ENCODE results near the gene IGF2R. TPM values are rescaled to one million over a fixed set of nuclear protein-coding genes. Genes with fewer than 3 reads are reported as not detected.
A peak's percentile ranks its signal among the peaks of the same experiment; 100 is the strongest.
"Not testable (repeated sequence)": the region's sequence is repeated elsewhere in the genome, so short reads cannot be mapped to it uniquely, and the experiment has no call there.

Gene IGF2R
- total RNA-seq, 1 donor from 2014 or later = 73.4 TPM

DNA sequence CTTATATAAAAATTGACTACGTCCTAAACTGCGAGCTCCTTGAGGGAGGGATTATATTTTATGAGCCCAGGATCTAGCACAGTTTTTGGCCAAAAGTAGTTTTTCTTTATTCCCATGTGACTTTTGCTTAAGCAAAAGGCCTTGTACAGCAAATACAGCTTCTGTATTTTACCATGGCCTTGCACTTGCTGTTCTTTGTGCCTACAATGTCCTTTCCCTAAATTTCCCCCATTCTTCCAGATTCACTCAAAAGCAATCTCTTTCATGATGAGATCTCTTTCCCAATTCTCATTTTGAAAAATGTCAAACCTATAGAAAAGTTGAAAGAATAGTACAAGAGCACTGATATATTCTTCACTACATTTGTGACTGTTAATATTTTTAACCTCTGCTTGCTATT lies 4.8 kb upstream of the IGF2R start:
- TF ChIP-seq, protein P1, sequence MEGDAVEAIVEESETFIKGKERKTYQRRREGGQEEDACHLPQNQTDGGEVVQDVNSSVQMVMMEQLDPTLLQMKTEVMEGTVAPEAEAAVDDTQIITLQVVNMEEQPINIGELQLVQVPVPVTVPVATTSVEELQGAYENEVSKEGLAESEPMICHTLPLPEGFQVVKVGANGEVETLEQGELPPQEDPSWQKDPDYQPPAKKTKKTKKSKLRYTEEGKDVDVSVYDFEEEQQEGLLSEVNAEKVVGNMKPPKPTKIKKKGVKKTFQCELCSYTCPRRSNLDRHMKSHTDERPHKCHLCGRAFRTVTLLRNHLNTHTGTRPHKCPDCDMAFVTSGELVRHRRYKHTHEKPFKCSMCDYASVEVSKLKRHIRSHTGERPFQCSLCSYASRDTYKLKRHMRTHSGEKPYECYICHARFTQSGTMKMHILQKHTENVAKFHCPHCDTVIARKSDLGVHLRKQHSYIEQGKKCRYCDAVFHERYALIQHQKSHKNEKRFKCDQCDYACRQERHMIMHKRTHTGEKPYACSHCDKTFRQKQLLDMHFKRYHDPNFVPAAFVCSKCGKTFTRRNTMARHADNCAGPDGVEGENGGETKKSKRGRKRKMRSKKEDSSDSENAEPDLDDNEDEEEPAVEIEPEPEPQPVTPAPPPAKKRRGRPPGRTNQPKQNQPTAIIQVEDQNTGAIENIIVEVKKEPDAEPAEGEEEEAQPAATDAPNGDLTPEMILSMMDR (IDR thresholded peaks at IDR 0.05) = no peak
- TF ChIP-seq POLR2AphosphoS5 (IDR thresholded peaks at IDR 0.05; ENCODE audit: insufficient read depth in 1 of 2, low read depth in 1 of 2) (no peak), POLR2A (IDR thresholded peaks at IDR 0.05) (no peak)
- Histone ChIP-seq H3K4me3 (no peak overlapping the region), H3K36me3 (no peaks in the 10 kb centered on the region), H3K9me3 (no peaks in the 10 kb centered on the region), H3K4me1 (peaks cover 14% of the 10 kb centered on the region), H3K27ac (no peak overlapping the region), H3K27me3 (no peaks in the 10 kb centered on the region)
- DNase-seq (ENCODE audit: extremely low spot score in 2 of 2) = no peak
- intact Hi-C loops (cut with DNase I) = loop anchor here (10.0 kb wide), 1 partner anchor 269 kb away; the partner anchor contains the start of gene SOD2

DNA sequence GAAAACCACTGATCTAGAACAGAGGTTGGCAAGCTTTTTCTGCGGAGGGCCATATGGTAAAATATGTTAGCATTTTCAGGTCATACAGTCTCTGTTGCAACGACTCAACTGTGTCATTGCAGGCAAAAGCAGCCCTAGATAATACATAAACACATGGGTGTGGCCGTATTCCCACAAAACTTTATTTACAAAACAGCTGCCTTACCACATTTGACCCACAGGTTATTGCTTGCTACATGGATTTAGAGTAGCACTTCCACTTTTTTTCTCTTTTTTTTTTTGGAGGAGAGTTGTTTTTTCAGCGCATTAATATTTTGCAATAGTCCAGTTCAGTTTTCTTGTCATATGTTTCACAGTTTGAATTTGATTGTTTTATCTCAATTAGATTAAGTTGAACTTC lies 2.5 kb upstream of the IGF2R start:
- TF ChIP-seq, protein P1 (IDR thresholded peaks at IDR 0.05) = no peak
- no peak for TF ChIP-seq POLR2AphosphoS5 (IDR thresholded peaks at IDR 0.05; ENCODE audit: insufficient read depth in 1 of 2, low read depth in 1 of 2)
- Histone ChIP-seq H3K4me1 (peaks cover 20% of the 10 kb centered on the region), H3K4me3 (no peak overlapping the region), H3K27me3 (no peaks in the 10 kb centered on the region), H3K9me3 (no peaks in the 10 kb centered on the region), H3K36me3 (no peaks in the 10 kb centered on the region), H3K27ac (no peak overlapping the region)
- intact Hi-C loops (cut with DNase I) = loop anchor here (10.0 kb wide), 1 partner anchor 272 kb away; the partner anchor contains the start of gene SOD2
- DNase-seq (ENCODE audit: extremely low spot score in 2 of 2) = no peak

DNA sequence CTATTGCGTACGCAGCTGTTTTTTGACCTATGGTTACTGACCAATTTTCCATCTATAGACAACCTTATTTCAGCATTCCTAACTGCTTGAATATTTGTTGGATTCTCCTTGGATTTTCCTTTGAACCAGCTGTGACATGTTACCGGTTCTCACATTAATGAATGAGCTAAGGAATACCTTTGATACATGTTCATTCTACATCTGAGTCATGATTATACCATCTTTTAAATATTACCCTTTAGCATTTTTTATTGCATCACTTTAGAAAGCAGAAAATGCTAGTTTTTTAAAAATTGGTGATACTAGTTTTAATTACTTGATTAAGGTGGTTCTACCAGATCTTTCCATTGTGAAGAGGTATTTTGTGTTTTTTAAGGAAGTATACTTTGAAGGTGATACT lies 1.9 kb upstream of the IGF2R start:
- TF ChIP-seq POLR2A (IDR thresholded peaks at IDR 0.05) (no peak), POLR2AphosphoS5 (IDR thresholded peaks at IDR 0.05; ENCODE audit: insufficient read depth in 1 of 2, low read depth in 1 of 2) (no peak)
- TF ChIP-seq, protein P1 (IDR thresholded peaks at IDR 0.05) = no peak
- H3K4me3 ChIP-seq = no peak overlapping the region
- H3K27me3 ChIP-seq = no peaks in the 10 kb centered on the region
- H3K36me3 ChIP-seq = no peaks in the 10 kb centered on the region
- peaks cover 26% of the 10 kb centered on the region for H3K4me1 ChIP-seq
- H3K9me3 ChIP-seq = no peaks in the 10 kb centered on the region
- DNase-seq (ENCODE audit: extremely low spot score in 2 of 2) = no peak
- intact Hi-C loops (cut with DNase I) = loop anchor here (10.0 kb wide), 1 partner anchor 272 kb away; the partner anchor contains the start of gene SOD2
- no peak overlapping the region for H3K27ac ChIP-seq

DNA sequence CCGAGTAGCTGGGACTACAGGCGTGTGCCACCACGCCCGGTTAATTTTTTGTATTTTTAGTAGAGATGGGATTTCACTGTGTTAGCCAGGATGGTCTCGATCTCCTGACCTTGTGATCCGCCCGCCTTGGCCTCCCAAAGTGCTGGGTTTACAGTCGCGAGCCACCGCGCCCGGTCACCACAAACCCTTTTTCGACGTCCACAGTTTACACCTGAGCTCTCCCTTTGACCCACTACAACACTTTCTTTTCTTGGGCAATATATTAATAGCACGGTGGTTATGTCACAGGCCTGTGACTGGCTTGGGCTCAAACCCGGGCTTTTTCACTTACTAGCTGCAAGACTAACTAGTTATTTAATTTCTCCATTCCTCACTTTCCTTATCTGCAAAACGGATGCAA lies 1.3 kb upstream of the IGF2R start:
- not testable (repeated sequence) for DNase-seq (ENCODE audit: extremely low spot score in 2 of 2); H3K36me3 ChIP-seq; H3K9me3 ChIP-seq; H3K27me3 ChIP-seq; H3K4me3 ChIP-seq
- Histone ChIP-seq H3K27ac (peak overlapping the region; percentile 93), H3K4me1 (peaks cover 33% of the 10 kb centered on the region)
- intact Hi-C loops (cut with DNase I) = loop anchor here (10.0 kb wide), 1 partner anchor 273 kb away; the partner anchor contains the start of gene SOD2

DNA sequence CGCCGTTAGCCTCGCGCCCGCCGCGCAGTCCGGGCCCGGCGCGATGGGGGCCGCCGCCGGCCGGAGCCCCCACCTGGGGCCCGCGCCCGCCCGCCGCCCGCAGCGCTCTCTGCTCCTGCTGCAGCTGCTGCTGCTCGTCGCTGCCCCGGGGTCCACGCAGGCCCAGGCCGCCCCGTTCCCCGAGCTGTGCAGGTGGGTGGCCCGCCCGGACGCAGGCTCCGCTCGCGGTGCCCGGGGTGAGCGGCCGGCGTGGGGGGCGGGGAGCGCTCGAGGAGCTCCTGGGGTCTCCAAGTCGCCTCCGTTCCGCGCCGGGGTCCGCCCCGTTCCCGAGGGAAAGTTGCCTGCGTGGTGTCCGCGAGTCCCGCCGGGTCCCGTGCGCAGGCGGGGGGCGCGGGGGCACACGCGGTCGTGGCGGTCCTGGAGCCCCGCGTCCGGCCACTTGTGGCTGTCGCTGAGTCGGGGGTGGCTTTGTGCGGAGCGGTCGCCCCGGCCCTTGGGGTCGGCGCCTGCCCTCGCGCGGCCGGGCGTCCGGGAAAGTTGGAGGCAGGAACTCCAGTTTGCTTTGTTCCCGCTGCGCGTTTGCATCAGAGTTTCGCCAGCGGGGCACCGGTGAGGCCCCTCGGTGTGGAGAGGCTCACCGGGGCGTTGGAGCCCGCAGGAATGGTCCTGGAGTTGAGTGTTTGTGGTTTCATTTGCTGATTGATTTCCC lies 476 bp downstream of the IGF2R start:
- no peak for DNase-seq (ENCODE audit: extremely low spot score in 2 of 2)
- TF ChIP-seq, protein P1 (IDR thresholded peaks at IDR 0.05) = no peak
- TF ChIP-seq POLR2AphosphoS5 (IDR thresholded peaks at IDR 0.05; ENCODE audit: insufficient read depth in 1 of 2, low read depth in 1 of 2) = peak in 1 of 2 donors; percentile 30
- Histone ChIP-seq H3K4me1 (peaks cover 48% of the 10 kb centered on the region), H3K36me3 (no peaks in the 10 kb centered on the region), H3K27me3 (no peaks in the 10 kb centered on the region), H3K4me3 (peak overlapping the region; percentile 70 to 94), H3K9me3 (no peaks in the 10 kb centered on the region), H3K27ac (peak overlapping the region; percentile 93)
- intact Hi-C loops (cut with DNase I) = loop anchor here (10.0 kb wide), 1 partner anchor 275 kb away; the partner anchor contains the start of gene SOD2

Data from vagina (tissue), 2 donors.